Kidney epithelial cell (primary cell): Measurements from ENCODE around the gene MRPS27. TPM values are rescaled to one million over a fixed set of nuclear protein-coding genes. Genes with fewer than 3 reads are reported as not detected.
A peak's percentile ranks its signal among the peaks of the same experiment; 100 is the strongest.
"Not testable (repeated sequence)": the region's sequence is repeated elsewhere in the genome, so short reads cannot be mapped to it uniquely, and the experiment has no call there.

Experiments used
- DNase-seq: peaks from one replicate; pipeline ENCODE4 v3.0.0-alpha.2; 2010; ENCODE audit warnings: low read depth
- H3K27me3 ChIP-seq: 2 replicates; pipeline ENCODE4 v1.6.0; 2011; ENCODE audit warnings: low read length; ENCODE audit not compliant: control insufficient read depth, insufficient read depth
- H3K36me3 ChIP-seq: 2 replicates; pipeline ENCODE4 v1.5.1; 2011; ENCODE audit warnings: low read length; ENCODE audit not compliant: control insufficient read depth, insufficient read depth
- H3K4me3 ChIP-seq: 2 replicates; pipeline ENCODE4 v1.5.1; 2011; ENCODE audit warnings: low read depth, mild to moderate bottlenecking, control low read depth, low read length
- CTCF ChIP-seq: IDR thresholded peaks from 2 replicates; pipeline ENCODE4 v1.5.1; 2011; ENCODE audit warnings: mild to moderate bottlenecking, moderate library complexity, low read length, control low read depth, inconsistent platforms; ENCODE audit not compliant: insufficient read depth, poor library complexity, severe bottlenecking
- total RNA-seq: library from RNA; depleted of rRNA; stranded (reverse); fragments of >200 nt; gene quantifications from 2 replicates; pipeline ENCODE4 v1.2.3, GENCODE V29; 2015

MRPS27 gene
- total RNA-seq, 1 donor from 2014 or later = 67.3 TPM

DNA sequence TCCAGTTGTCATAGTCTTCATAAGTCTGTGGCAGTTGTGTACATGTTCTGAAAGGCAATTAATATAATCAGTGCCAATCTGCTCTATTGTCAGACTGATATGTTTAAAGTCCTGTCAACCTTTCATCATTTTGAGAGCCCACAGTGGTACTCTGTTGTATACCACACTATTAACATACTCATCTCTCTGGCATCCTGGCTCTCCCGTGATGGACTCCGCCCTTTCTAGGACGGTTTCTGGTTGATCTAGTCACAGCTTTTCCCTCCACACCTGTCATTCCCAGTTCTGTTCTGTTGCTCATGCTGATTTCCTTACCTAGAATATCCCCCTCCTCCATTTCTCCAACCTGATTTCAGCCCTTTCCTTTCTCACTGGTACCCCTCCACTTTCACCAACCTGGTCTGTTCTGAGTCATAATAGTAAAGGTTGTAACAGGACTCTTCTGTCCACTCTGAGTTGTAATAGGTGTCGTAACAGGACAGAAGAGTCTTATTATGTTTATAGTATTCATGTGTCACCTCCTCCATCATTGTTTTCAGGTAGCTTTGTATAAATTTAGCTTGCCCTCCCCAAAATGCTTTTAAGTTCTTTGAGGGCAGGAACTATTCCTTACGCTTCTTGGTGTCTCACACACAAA is 4.3 kb upstream of the MRPS27 start:
- Histone ChIP-seq H3K4me3 (no peak overlapping the region), H3K27me3 (no peaks in the 10 kb centered on the region), H3K36me3 (peaks cover 2% of the 10 kb centered on the region)
- TF ChIP-seq CTCF = no peak
- DNase-seq = no peak

DNA sequence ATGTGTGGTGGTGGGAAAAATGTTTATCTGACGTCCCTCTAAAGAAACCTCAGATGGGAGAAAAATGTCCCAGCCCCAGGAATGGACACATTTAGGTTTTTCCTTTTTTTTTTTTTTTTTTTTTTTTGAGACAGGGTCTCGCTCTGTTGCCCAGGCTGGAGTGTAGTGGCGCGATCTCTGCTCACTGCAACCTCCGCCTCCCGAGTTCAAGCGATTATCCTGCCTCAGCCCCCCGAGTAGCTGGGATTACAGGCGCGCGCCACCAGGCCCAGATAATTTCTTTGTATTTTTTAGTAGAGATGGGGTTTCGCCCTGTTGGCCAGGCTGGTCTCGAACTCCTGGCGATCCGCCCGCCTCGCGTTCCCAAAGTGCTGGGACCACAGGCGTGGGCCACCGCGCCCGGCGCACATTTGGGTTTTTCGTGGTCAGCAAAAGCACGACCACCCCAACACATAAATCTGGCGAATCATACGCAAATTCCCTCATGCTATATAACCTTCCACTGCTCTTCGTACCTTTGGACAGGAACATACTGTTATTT is 535 bp downstream of the MRPS27 start:
- peak overlapping the region; percentile 97 for H3K4me3 ChIP-seq
- DNase-seq, H3K36me3 ChIP-seq, H3K27me3 ChIP-seq: not testable (repeated sequence)

- TF ChIP-seq CTCF = peak; percentile 20
- Histone ChIP-seq H3K4me3 (no peak overlapping the region), H3K27me3 (no peaks in the 10 kb centered on the region), H3K36me3 (no peaks in the 10 kb centered on the region)
- DNase-seq = no peak
Observed at GRCh38 chr5:72314571-72315172, 5.4 kb downstream of the MRPS27 start.

- Histone ChIP-seq H3K4me3 (no peak overlapping the region), H3K36me3 (no peaks in the 10 kb centered on the region), H3K27me3 (no peaks in the 10 kb centered on the region)
- no peak for DNase-seq
- TF ChIP-seq CTCF = no peak
Observed at GRCh38 chr5:72313141-72313540, 6.9 kb downstream of the MRPS27 start.

GRCh38 chr5:72308853-72309191 is 11.2 kb downstream of the MRPS27 start:
- Histone ChIP-seq H3K4me3 (no peak overlapping the region), H3K27me3 (no peaks in the 10 kb centered on the region), H3K36me3 (no peaks in the 10 kb centered on the region)
- DNase-seq = no peak
- no peak for TF ChIP-seq CTCF

DNA sequence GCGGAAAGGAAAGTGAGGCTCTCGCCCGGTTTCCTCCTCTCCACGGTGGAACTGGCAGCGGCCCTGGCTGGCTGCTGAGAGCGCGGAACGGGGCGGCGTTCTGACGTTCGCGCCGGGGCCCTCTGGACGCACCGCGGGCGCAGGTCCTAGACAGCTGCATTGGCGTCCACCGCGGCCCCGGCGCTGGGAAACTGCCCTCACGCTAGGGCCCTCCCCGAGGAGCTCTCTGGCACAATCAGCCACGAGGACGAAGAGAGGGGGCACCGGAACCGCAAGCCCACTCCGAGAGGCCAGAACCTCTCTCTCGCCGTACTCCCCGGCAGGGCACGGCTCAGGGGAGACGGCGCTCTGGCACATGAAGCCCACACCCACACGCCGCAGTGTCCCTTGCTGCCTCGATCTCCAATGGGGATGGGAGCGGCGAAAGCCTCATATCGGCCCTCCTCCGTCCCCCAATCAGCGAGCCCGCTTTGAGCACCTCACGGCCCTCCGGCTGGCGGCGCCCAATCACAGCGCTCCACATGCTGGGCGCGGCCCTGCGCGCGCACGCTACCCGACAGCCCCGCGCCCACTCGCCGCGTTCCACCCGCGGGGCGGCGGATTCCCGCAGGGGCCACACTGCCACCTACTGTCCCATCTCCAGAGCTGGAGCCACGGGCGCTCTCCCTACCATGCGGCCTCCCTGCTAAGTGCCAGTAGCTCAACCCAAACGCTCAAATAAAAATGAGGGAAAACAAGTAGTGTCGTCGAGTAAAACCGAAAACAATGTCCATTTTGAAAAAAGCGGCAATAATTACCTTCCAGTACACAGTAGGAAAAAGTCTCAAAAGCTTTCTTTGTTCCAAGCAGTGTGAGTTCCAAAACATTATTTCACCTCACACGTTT is 11.8 kb downstream of the MRPS27 start:
- H3K36me3 ChIP-seq = no peaks in the 10 kb centered on the region
- peak; percentile 87 for DNase-seq
- peak; percentile 63 for TF ChIP-seq CTCF
- H3K4me3 ChIP-seq = peak overlapping the region; percentile 64
- H3K27me3 ChIP-seq = no peaks in the 10 kb centered on the region
